Myocyte (in vitro differentiated cells): ENCODE measurements around the gene C9orf85. TPM values are rescaled to one million over a fixed set of nuclear protein-coding genes. Genes with fewer than 3 reads are reported as not detected.
A peak's percentile ranks its signal among the peaks of the same experiment; 100 is the strongest.
"Not testable (repeated sequence)": the region's sequence is repeated elsewhere in the genome, so short reads cannot be mapped to it uniquely, and the experiment has no call there.

Source experiments
- DNase-seq: peaks from one replicate; pipeline ENCODE4 v3.0.0-alpha.2; 2012; ENCODE audit warnings: low read depth
- total RNA-seq: library from RNA; depleted of rRNA; stranded (reverse); fragments of >200 nt; gene quantifications from 2 replicates; pipeline ENCODE4 v1.2.3, GENCODE V29; 2014

C9orf85 gene
- total RNA-seq, 1 donor from 2014 or later, result 13.2 TPM

DNA sequence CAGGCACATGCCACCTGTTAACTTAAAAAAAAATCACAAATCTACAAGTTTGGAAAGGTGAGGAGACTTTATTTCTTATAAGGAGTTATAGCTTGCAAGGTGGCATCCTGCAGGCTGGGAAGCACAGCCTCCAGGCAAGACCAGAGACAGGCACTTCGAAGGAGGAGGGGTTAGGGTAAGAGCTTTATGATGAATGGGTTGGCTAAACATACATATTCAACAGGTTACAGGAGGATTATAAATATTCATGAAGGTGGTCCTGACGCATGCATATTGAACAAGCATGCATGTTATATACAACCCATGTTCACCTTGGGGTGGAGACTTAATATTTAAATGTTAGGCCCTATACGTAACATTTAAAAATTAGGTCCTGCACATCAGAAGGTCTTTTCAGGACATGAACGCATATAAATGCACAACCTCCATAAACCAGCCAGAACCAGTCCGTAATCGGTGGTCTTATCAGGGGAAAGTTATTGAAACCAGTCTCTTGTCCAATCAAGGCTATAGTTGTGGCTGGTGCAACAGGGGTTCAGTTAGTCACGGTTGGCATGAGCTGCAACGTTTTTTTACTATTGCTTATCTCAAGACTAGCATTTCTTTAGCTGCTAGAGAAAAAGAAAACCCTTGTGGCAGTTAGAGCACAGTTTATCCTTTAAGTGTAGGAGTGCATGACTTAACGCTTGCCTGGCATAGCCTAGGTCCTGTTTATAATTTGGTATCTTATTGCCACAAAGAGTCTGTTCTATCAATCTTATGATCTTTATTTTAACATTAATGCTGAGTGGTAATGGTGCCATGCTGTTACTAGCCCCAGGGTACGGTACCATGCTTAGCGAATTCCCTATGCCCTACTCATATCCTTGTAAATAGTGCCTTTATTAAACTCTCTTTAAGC, 76.3 kb downstream of the C9orf85 start:
- no peak for DNase-seq

DNA sequence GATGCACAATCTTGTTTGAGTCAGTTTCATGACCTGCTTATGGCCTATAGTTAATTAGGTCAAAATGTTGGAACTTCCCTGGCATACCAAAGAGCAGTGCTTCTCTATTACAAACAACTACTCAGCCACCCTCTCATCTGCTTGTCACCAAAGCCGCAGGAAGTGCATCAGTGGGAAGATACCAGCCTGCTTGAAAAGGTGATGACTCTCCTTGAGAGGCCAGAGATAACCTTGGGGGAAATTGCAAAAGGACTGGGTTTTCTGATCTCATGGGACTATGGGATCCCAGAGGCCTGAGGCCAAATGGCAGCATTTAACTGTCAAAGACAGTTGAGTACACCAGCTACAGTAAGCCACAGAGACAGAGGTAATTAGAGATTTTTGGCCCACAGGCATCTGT, 79.0 kb downstream of the C9orf85 start:
- DNase-seq, result no peak

DNA sequence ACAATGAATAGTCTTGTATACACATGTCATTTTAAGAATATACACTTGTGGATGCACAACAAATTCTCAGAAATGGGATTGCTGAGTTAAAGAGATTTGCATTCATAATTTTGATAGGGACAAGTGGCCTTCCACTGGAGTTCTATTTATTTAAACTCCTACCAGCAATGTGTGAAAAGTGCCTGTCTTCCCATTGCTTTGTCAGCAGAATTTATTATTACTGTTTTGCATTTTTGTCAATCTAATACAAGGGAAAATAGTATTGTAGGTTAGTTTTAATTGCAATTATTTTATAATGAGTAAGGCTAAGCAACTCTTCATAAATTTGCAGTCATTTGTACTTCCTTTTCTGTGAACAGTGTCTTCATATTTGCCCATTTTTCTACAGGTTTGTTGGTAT, 94.0 kb downstream of the C9orf85 start:
- no peak for DNase-seq

DNA sequence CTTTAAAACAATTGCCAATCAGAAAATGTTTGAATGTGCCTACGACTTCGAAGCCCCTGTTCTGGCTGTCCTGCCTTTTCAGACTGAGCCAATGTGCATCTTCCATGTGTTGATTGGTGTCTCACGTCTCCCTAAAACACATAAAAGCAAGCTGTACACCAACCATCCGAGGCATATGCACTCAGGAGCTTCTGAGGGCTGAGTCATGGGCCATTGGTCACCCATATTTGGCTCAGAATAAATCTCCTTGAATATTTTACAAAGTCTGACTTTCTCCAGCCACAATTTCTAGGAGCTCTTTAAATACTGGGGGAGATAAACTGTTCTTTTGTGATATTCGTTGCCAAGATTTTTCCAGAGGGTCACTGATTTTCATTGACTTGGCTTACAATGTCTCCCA, 95.1 kb downstream of the C9orf85 start:
- DNase-seq, result peak; percentile 14

DNA sequence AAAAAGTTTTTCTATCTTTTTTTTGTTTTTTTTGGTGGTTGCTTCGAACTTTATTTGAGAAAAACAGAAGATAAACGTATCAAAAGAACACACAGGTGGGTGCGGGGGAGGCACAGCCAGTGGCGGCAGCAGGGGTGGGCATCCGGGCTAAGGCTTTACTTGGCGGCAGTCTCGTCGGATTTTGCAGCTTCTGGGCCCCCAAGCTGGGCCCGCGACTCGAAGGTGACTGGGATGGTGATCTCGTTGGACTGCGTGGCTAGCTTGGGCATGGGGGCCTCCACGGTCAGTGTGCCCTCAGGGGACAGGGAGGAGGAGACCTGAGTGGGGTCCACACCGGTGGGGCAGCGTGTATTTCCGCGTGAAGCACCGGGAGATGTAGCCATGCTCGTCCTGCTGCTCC, 96.3 kb downstream of the C9orf85 start:
- not testable (repeated sequence) for DNase-seq

DNA sequence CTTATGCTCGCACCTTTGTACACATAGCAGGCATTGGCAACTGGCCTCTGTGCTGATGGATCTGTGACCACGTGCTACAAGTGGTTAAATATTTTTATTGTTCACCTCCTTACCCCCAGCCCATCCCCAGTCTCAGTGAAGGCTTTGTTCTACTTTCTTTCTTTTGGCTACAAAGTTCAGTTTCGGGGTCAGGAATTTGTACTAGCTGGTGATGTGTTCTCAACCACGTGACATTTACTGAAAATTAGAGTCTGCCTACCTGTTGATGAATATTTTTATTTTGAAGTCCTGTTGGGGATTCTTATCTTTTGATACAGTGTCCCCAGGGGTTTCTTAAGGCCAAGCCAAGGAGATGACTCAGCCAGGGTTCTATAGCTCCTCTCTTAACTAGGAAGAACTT, 101.2 kb downstream of the C9orf85 start:
- DNase-seq, result no peak

DNA sequence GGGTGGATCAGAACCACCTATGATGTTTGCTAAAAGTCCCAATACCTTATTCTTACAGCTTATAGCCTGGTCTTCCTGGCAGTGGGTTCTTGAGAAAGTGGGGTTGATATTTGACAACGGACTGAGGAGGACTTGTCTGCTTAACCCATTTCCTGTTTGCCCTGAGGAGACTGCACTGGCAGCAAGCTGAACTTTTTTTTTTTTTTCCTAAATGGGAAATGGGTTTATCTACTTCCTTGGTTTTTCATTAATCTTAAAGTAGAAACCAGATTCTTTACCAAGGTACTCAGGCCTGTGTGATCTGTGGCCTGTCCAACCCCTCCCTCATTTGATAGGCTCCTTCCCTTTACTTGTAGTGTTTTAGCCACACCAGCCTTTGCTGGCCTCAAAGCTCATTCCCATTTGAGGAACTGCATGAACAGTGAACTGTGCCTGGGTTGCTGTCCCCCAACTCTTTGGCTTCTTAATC, 101.9 kb downstream of the C9orf85 start:
- no peak for DNase-seq

DNA sequence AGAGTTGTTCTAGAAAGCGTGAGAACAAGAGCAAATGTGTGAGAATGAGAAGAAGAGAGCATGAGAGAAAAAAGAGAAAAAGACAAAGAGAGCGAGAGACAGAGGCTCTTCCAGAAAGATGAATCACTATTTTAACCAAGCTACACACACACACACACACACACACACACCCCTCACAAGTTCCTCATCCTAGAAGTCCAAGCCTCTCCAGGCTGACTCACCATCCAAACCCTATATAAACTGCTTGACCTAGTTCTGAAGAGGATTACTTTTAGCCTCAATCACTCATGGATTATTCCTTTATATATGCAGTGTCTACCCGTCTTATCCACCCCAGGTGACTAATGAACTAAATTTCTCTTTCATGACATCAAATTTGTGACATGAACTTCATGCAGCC, 111.4 kb downstream of the C9orf85 start:
- DNase-seq, result peak; percentile 45

Other genes starting within 250 kb of the C9orf85 start
- 17.1 and 30.5 TPM in 2 replicates for gene CEMIP2, start 143.1 kb upstream of the C9orf85 start, total RNA-seq
- 28.7 and 31.7 TPM in 2 replicates for gene ABHD17B, start 446 bp upstream of the C9orf85 start, total RNA-seq
- not detected in 2 replicates for gene C9orf57, start 149.0 kb downstream of the C9orf85 start, total RNA-seq
- gene GDA, start 237.8 kb downstream of the C9orf85 start, total RNA-seq, result 0.05 TPM in 1 of 2 replicates, not detected in the other